DOHH2 (cell line): ENCODE data around the gene TMEM218.

ENCODE experiments used
- H3F3A ChIP-seq: fragments of 200-600 bp; sonication (generic), shearing (Covaris generic); 2 replicates; pipeline ENCODE4 v1.6.0; 2016; ENCODE audit warnings: antibody characterized with exemption, mild to moderate bottlenecking; ENCODE audit not compliant: control insufficient read depth, insufficient read depth
- H3K27ac ChIP-seq: fragments of 200-600 bp; sonication (generic); 2 replicates; pipeline ENCODE4 v1.5.1; 2014; ENCODE audit warnings: low read depth, mild to moderate bottlenecking, low read length, moderate library complexity
- H3K27me3 ChIP-seq: fragments of 200-600 bp; sonication (generic); 2 replicates; pipeline ENCODE4 v1.6.1; 2014; ENCODE audit warnings: mild to moderate bottlenecking, low read length, mixed read lengths; ENCODE audit not compliant: control insufficient read depth
- H3K36me3 ChIP-seq: fragments of 200-600 bp; sonication (generic); 2 replicates; pipeline ENCODE4 v1.6.1; 2014; ENCODE audit warnings: mild to moderate bottlenecking, low read length, moderate library complexity, mixed read lengths; ENCODE audit not compliant: control insufficient read depth
- H3K4me1 ChIP-seq: fragments of 200-600 bp; sonication (generic); 2 replicates; pipeline ENCODE4 v1.6.1; 2014; ENCODE audit warnings: mild to moderate bottlenecking, low read length, mixed read lengths; ENCODE audit not compliant: control insufficient read depth
- H3K4me2 ChIP-seq: fragments of 200-600 bp; sonication (generic); 2 replicates; pipeline ENCODE4 v1.6.0; 2014; ENCODE audit warnings: mild to moderate bottlenecking, low read length, moderate library complexity
- H3K4me3 ChIP-seq: fragments of 200-600 bp; sonication (generic); 2 replicates; pipeline ENCODE4 v1.5.1; 2014; ENCODE audit warnings: mild to moderate bottlenecking, low read length, mixed read lengths
- H3K79me2 ChIP-seq: fragments of 200-600 bp; sonication (generic); 2 replicates; pipeline ENCODE4 v1.6.1; 2014; ENCODE audit warnings: mild to moderate bottlenecking, low read length, mixed read lengths; ENCODE audit not compliant: control insufficient read depth
- H3K9me2 ChIP-seq: fragments of 200-600 bp; sonication (generic); replicated peaks from 2 replicates; pipeline ENCODE4 v1.6.1; 2014; ENCODE audit warnings: mild to moderate bottlenecking, low read length, mixed read lengths; ENCODE audit not compliant: control insufficient read depth
- H3K9me3 ChIP-seq: fragments of 200-600 bp; sonication (generic); 2 replicates; pipeline ENCODE4 v1.6.1; 2014; ENCODE audit warnings: antibody characterized with exemption, low read length, mixed read lengths; ENCODE audit not compliant: control insufficient read depth, insufficient read depth
- H4K20me1 ChIP-seq: fragments of 200-600 bp; sonication (generic); 2 replicates; pipeline ENCODE4 v1.6.0; 2014; ENCODE audit warnings: low read depth, mild to moderate bottlenecking, antibody characterized with exemption, low read length, moderate library complexity; ENCODE audit not compliant: control insufficient read depth, insufficient read depth
- EZH2phosphoT487 ChIP-seq: fragments of 200-600 bp; sonication (generic); IDR thresholded peaks from 2 replicates; pipeline ENCODE4 v1.6.1; 2017; ENCODE audit warnings: borderline replicate concordance, mild to moderate bottlenecking, antibody characterized with exemption, low read length, moderate library complexity, mixed read lengths
- TF ChIP-seq, protein P1 (sequence below): fragments of 200-600 bp; sonication (generic); IDR thresholded peaks from one replicate; pipeline ENCODE4 v1.5.1; 2014; ENCODE audit warnings: antibody characterized with exemption, mild to moderate bottlenecking, low read depth, low read length; ENCODE audit not compliant: poor library complexity, severe bottlenecking

The TMEM218 gene

DNA sequence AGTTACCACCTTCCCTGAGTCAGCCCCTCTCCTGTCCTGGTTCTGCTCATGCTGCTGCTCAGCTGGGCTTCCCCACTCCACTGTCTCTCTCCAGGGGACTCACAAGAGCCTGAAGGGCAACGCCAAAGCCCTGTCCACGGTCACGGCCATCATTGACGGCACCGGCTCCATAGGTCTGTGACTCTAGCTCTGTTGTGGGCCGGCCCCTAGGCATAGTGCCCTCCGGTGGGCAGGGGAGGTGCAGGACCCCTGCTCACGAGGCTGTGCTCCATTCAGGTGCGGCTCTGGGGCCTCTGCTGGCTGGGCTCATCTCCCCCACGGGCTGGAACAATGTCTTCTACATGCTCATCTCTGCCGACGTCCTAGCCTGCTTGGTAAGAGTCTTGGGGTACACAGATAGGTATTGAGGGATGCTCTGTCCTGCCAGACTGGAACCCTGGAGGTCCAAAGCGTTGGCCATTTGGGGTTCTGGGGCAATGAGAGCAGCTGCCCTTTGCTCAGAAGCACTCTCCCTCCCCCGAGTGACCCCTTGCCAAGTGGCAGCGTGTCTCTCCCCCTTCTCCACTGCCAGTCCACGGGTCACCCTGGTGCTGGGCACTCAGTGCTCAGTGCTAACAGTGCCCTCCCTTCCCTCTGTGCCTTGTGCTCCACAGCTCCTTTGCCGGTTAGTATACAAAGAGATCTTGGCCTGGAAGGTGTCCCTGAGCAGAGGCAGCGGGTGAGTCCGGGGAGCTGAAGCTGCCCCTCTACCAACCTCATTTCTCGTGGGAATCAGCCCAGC lies 25.9 kb downstream of the TMEM218 start:
- TF ChIP-seq, protein P1, sequence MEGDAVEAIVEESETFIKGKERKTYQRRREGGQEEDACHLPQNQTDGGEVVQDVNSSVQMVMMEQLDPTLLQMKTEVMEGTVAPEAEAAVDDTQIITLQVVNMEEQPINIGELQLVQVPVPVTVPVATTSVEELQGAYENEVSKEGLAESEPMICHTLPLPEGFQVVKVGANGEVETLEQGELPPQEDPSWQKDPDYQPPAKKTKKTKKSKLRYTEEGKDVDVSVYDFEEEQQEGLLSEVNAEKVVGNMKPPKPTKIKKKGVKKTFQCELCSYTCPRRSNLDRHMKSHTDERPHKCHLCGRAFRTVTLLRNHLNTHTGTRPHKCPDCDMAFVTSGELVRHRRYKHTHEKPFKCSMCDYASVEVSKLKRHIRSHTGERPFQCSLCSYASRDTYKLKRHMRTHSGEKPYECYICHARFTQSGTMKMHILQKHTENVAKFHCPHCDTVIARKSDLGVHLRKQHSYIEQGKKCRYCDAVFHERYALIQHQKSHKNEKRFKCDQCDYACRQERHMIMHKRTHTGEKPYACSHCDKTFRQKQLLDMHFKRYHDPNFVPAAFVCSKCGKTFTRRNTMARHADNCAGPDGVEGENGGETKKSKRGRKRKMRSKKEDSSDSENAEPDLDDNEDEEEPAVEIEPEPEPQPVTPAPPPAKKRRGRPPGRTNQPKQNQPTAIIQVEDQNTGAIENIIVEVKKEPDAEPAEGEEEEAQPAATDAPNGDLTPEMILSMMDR: peak; percentile 32
- no peak for TF ChIP-seq EZH2phosphoT487
- Histone ChIP-seq H3K9me3 (no peaks in the 10 kb centered on the region), H3K4me2 (no peak overlapping the region), H3K27me3 (no peaks in the 10 kb centered on the region), H3F3A (no peaks in the 10 kb centered on the region), H3K9me2 (no peaks in the 10 kb centered on the region), H3K79me2 (no peaks in the 10 kb centered on the region), H4K20me1 (no peaks in the 10 kb centered on the region), H3K4me1 (no peaks in the 10 kb centered on the region), H3K27ac (no peak overlapping the region), H3K36me3 (no peaks in the 10 kb centered on the region), H3K4me3 (no peak overlapping the region)

- H3K9me3 ChIP-seq: no peaks in the 10 kb centered on the region
- no peaks in the 10 kb centered on the region for H3K4me1 ChIP-seq
- H3F3A ChIP-seq: no peaks in the 10 kb centered on the region
- no peak overlapping the region for H3K4me2 ChIP-seq
- H3K27me3 ChIP-seq: no peaks in the 10 kb centered on the region
- H3K79me2 ChIP-seq: no peaks in the 10 kb centered on the region
- no peaks in the 10 kb centered on the region for H4K20me1 ChIP-seq
- H3K9me2 ChIP-seq: no peaks in the 10 kb centered on the region
- H3K36me3 ChIP-seq: no peaks in the 10 kb centered on the region
- no peak overlapping the region for H3K27ac ChIP-seq
- TF ChIP-seq EZH2phosphoT487: no peak
- no peak overlapping the region for H3K4me3 ChIP-seq
These were observed 26.6 kb downstream of the TMEM218 start for GRCh38 chr11:125084761-125085231.

DNA sequence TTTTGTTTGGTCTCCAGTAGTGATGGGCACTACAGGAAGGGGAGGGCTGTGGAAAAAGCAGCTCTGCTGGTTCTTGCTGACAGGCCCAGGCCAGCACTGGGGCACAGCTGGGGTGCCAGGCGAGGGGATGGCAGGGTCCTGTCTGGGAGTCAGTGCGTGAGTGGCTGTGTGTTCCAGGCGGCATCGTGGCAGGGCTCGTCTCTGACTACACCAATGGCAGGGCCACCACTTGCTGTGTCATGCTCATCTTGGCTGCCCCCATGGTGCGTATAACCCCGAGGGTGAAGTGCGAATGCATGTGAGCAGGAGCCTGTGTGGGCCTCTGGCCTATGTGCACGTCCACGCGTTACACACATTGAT lies 27.4 kb downstream of the TMEM218 start:
- Histone ChIP-seq H3K79me2 (no peaks in the 10 kb centered on the region), H3K4me2 (no peak overlapping the region), H3K4me1 (no peaks in the 10 kb centered on the region), H3K27ac (no peak overlapping the region), H3K9me3 (no peaks in the 10 kb centered on the region), H4K20me1 (no peaks in the 10 kb centered on the region), H3K27me3 (no peaks in the 10 kb centered on the region), H3K4me3 (no peak overlapping the region), H3F3A (no peaks in the 10 kb centered on the region), H3K36me3 (no peaks in the 10 kb centered on the region), H3K9me2 (no peaks in the 10 kb centered on the region)
- TF ChIP-seq EZH2phosphoT487: no peak
- TF ChIP-seq, protein P1: no peak

DNA sequence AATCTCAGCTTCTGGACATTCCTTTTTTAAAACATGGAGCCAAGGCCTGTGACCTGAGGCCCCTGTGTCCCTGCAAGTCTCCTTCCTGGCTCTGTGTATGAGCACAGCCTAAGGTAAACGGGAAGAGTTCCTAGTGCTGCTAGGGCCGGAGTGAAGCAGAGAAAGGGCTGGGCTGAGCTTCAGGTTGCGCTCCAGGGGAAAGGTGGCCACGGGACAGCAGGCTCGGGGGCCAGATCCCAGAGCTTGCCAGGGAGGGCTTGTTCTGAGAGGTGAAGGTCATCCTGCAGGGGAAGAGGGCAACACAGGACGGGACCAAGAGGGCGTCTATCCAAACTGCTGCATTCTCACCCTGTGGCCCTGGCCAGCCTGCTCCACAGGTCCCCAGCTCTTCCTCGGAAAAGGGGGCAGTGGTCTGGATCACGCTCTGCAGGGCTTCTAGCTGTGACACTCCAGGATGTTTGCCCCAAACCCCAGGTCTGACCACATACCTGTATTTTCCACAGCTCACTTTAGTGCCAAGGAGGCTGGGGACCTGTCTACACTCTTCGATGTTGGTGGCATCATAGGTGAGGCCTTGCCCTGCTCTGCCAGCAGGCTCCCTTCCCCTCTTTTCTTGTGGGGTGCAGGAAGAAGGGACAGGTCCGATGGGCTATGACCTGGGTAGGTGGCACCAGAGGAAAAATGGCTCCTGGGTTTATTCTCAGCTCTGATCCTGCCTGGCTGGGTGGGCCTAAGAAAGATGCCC lies 27.9 kb downstream of the TMEM218 start:
- Histone ChIP-seq H3K79me2 (no peaks in the 10 kb centered on the region), H3K9me2 (no peaks in the 10 kb centered on the region), H3K27me3 (no peaks in the 10 kb centered on the region), H3K27ac (no peak overlapping the region), H3K36me3 (no peaks in the 10 kb centered on the region), H3F3A (no peaks in the 10 kb centered on the region), H3K4me2 (no peak overlapping the region), H3K9me3 (no peaks in the 10 kb centered on the region), H4K20me1 (no peaks in the 10 kb centered on the region), H3K4me3 (no peak overlapping the region), H3K4me1 (no peaks in the 10 kb centered on the region)
- TF ChIP-seq EZH2phosphoT487: no peak
- TF ChIP-seq, protein P1: no peak
